Gastroesophageal sphincter (tissue), 4 donors: ENCODE data around the gene PDZD2. TPM values are rescaled to one million over a fixed set of nuclear protein-coding genes. Genes with fewer than 3 reads are reported as not detected.

Experiments used
- ATAC-seq: fragments of 150-250 bp; one replicate; pipeline ENCODE4 v1.9.1; 2016; ENCODE audit warnings: mild to moderate bottlenecking, moderate library complexity
- H3K27ac ChIP-seq, 4 donors: fragments of 200-600 bp; sonication (generic) in 3 of 4; 1 replicate in 3 of 4; 2 replicates in 1 of 4; pipeline ENCODE4 v1.5.1; 2016 to 2019
- H3K27me3 ChIP-seq: fragments of 200-600 bp; sonication (generic); one replicate; pipeline ENCODE4 v1.5.1; 2019
- H3K36me3 ChIP-seq, 2 donors: fragments of 200-600 bp; sonication (generic); one replicate each; pipeline ENCODE4 v1.5.1; 2019; ENCODE audit warnings: control low read depth in 1 of 2
- H3K4me1 ChIP-seq, 3 donors: fragments of 200-600 bp; sonication (generic); 1 replicate in 2 of 3; 2 replicates in 1 of 3; pipeline ENCODE4 v1.5.1; 2016 to 2019; ENCODE audit warnings: control low read depth in 2 of 3
- H3K4me3 ChIP-seq, 2 donors: fragments of 200-600 bp; sonication (generic); one replicate each; pipeline ENCODE4 v1.5.1; 2019; ENCODE audit warnings: mild to moderate bottlenecking in 1 of 2, moderate library complexity in 1 of 2
- H3K9me3 ChIP-seq, 3 donors: fragments of 200-600 bp; sonication (generic); one replicate each; pipeline ENCODE4 v1.5.1; 2017 to 2019; ENCODE audit warnings: control low read depth in 2 of 3
- CTCF ChIP-seq, 4 experiments: fragments of 200-600 bp in 2 of 4; fragments of 450-650 bp in 2 of 4; sonication (generic) in 1 of 4; IDR thresholded peaks; one replicate each; pipeline ENCODE4 v1.5.1; 2017 to 2019; ENCODE audit warnings: antibody characterized with exemption in 4 of 4, mild to moderate bottlenecking in 2 of 4, moderate library complexity in 2 of 4
- EP300 ChIP-seq: sonication (generic); formaldehyde crosslinking; IDR thresholded peaks from one replicate; pipeline ENCODE4 v1.6.1; 2017; ENCODE audit warnings: antibody characterized with exemption, mild to moderate bottlenecking
- POLR2A ChIP-seq, 2 donors: fragments of 450-650 bp; IDR thresholded peaks; one replicate each; pipeline ENCODE4 v1.6.1; 2017; ENCODE audit warnings: antibody characterized with exemption in 2 of 2, mild to moderate bottlenecking in 2 of 2, moderate library complexity in 1 of 2
- POLR2AphosphoS5 ChIP-seq: sonication (generic); formaldehyde crosslinking; IDR thresholded peaks from one replicate; pipeline ENCODE4 v1.6.1; 2017; ENCODE audit warnings: antibody characterized with exemption
- WGBS, 2 donors: methylation state at CpG; one replicate each; pipeline ENCODE4 v1.1.5; 2018; ENCODE audit warnings: low coverage in 1 of 2; 5-methylcytosine and 5-hydroxymethylcytosine counted together
- total RNA-seq, 4 donors: library from RNA; depleted of rRNA; stranded (reverse); fragments of >200 nt; gene quantifications; one replicate each; pipeline ENCODE4 v1.1.0, GENCODE V29; 2016

PDZD2 gene
- total RNA-seq, 4 donors from 2014 or later = 8.6 to 19.4 (median 14.0) TPM

GRCh38 chr5:31900296-31900865 is 261.4 kb downstream of the PDZD2 start:
- Histone ChIP-seq H3K27me3 (no peaks in the 10 kb centered on the region), H3K36me3 (no peaks in the 10 kb centered on the region), H3K27ac (no peak overlapping the region), H3K4me3 (no peak overlapping the region), H3K4me1 (no peaks in the 10 kb centered on the region), H3K9me3 (no peaks in the 10 kb centered on the region)
- no peak for ATAC-seq
- TF ChIP-seq CTCF (IDR thresholded peaks at IDR 0.05) (no peak), EP300 (no peak), POLR2A (IDR thresholded peaks at IDR 0.05) (no peak), POLR2AphosphoS5 (no peak)
- 66 to 83% methylated on average over 3 to 5 of the region's 5 CpGs for WGBS, 2 donors

DNA sequence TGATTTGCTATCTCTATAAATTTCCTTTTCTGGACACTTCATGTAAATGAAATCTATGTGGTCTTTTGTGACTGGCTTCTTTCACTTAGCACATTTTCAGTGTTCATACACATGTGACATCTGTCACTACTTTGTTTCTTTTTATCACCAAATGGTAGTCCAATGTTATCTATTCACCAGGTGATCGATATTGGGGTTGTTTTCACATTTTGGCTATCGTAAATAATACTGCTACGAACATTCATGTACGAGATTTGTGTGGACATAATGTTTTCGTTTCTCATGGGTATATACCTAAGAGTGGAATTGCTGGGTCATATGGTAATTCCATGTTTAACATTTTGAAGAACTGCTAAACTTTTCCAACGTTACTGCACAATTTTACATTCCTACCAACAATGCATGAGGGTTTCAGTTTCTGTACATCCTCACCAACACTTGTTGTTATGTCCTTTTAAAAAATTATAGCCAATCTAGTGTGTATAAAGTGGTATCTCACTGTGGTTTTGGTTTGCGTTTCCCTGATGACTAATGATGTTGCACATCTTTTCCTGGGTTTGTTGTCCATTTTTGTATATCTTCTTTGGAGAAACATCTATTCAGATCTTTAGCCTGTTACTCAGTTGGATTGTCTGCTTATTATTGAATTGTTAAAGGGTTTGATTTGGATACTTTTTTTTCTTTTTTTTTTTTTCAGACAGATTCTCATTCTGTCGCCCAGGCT is 263.0 kb downstream of the PDZD2 start:
- TF ChIP-seq CTCF (IDR thresholded peaks at IDR 0.05) (no peak), EP300 (no peak), POLR2A (IDR thresholded peaks at IDR 0.05) (no peak), POLR2AphosphoS5 (no peak)
- Histone ChIP-seq H3K4me3 (no peak overlapping the region), H3K4me1 (no peaks in the 10 kb centered on the region), H3K9me3 (no peaks in the 10 kb centered on the region), H3K36me3 (no peaks in the 10 kb centered on the region), H3K27ac (no peak overlapping the region), H3K27me3 (no peaks in the 10 kb centered on the region)
- ATAC-seq = no peak
- WGBS, 2 donors = 71 to 90% methylated on average over 7 to 8 of the region's 8 CpGs

DNA sequence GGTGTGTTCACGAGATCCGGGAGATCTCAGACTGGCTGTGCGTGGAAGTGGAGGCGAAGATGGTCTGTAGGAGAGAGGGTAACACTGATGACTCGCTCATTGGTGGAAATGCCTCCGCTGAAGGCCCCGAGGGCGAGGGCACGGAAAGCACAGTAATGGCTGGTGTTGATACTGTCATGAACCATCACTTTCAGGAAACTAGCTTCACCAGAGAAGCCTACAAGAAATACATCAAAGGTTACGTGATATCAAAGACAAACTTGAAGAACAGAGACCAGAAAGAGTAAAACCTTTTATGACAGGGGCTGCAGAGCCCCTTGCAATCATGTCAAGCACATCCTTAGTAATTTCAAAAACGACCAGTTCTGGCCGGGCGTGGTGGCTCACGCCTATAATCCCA is 269.5 kb downstream of the PDZD2 start:
- Histone ChIP-seq H3K36me3 (no peaks in the 10 kb centered on the region), H3K4me3 (no peak overlapping the region), H3K9me3 (no peaks in the 10 kb centered on the region), H3K27me3 (no peaks in the 10 kb centered on the region), H3K27ac (no peak overlapping the region), H3K4me1 (no peaks in the 10 kb centered on the region)
- 80 to 89% methylated on average over 6 of the region's 14 CpGs for WGBS, 2 donors
- TF ChIP-seq CTCF (IDR thresholded peaks at IDR 0.05) = no peak
- no peak for TF ChIP-seq POLR2AphosphoS5
- no peak for TF ChIP-seq POLR2A (IDR thresholded peaks at IDR 0.05)
- TF ChIP-seq EP300 = no peak
- no peak for ATAC-seq

DNA sequence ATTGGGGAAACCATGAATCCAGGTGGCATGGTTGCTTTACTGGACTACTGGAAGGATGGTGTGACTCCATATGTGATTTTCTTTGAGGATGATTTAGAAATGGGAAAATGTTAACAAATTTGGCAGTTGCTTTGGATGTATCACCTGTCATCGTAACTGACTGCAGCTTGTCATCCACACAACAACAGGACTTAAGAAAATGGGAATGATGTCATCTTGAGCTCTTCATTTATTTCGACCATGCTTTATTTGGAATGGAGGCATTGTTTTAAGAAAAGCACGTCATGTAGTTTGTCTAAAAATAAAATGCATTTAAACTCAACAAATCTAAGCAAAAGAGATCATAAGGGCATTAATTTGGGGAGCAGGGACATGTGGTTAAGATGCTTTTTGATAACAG is 270.1 kb downstream of the PDZD2 start:
- Histone ChIP-seq H3K36me3 (no peaks in the 10 kb centered on the region), H3K27ac (no peak overlapping the region), H3K9me3 (no peaks in the 10 kb centered on the region), H3K4me3 (no peak overlapping the region), H3K27me3 (no peaks in the 10 kb centered on the region), H3K4me1 (no peaks in the 10 kb centered on the region)
- no peak for ATAC-seq
- 41 to 77% methylated on average over 3 of the region's 3 CpGs for WGBS, 2 donors
- TF ChIP-seq POLR2AphosphoS5 = no peak
- no peak for TF ChIP-seq CTCF (IDR thresholded peaks at IDR 0.05)
- no peak for TF ChIP-seq POLR2A (IDR thresholded peaks at IDR 0.05)
- TF ChIP-seq EP300 = no peak
